MM.1S (cell line): ENCODE results near the gene ALDH3A1.

ENCODE experiments used
- DNase-seq: peaks from one replicate; pipeline ENCODE4 v3.0.0-alpha.2; 2015
- H2AFZ ChIP-seq: fragments of 300-600 bp; sonication (generic); 2 replicates; pipeline ENCODE4 v1.6.0; 2016; ENCODE audit warnings: antibody characterized with exemption, low read length
- H3F3A ChIP-seq: fragments of 300-600 bp; sonication (generic); 2 replicates; pipeline ENCODE4 v1.6.1; 2016; ENCODE audit warnings: mild to moderate bottlenecking, antibody characterized with exemption, low read length, moderate library complexity, mixed read lengths; ENCODE audit not compliant: insufficient read depth
- H3K27ac ChIP-seq: fragments of 300-600 bp; sonication (generic); 2 replicates; pipeline ENCODE4 v1.5.1; 2016; ENCODE audit warnings: mild to moderate bottlenecking, low read length
- H3K27me3 ChIP-seq: fragments of 300-600 bp; sonication (generic); replicated peaks from 2 replicates; pipeline ENCODE4 v1.6.0; 2016; ENCODE audit warnings: low read length; ENCODE audit not compliant: insufficient read depth
- H3K36me3 ChIP-seq: fragments of 300-600 bp; sonication (generic); replicated peaks from 2 replicates; pipeline ENCODE4 v1.6.1; 2016; ENCODE audit warnings: mild to moderate bottlenecking, low read length, mixed read lengths; ENCODE audit not compliant: insufficient read depth
- H3K4me1 ChIP-seq: fragments of 300-600 bp; sonication (generic); 2 replicates; pipeline ENCODE4 v1.6.1; 2016; ENCODE audit warnings: low read length, mixed read lengths
- H3K4me2 ChIP-seq: fragments of 300-600 bp; sonication (generic); 2 replicates; pipeline ENCODE4 v1.6.0; 2016; ENCODE audit warnings: low read depth, low read length
- H3K4me3 ChIP-seq: fragments of 300-600 bp; sonication (generic); 2 replicates; pipeline ENCODE4 v1.5.1; 2016; ENCODE audit warnings: low read length, mixed read lengths
- H3K79me2 ChIP-seq: fragments of 300-600 bp; sonication (generic); 2 replicates; pipeline ENCODE4 v1.6.1; 2016; ENCODE audit warnings: mixed run types, low read length, mixed read lengths
- H3K9ac ChIP-seq: fragments of 300-600 bp; sonication (generic); 2 replicates; pipeline ENCODE4 v1.6.1; 2016; ENCODE audit warnings: low read length, mixed read lengths
- H3K9me2 ChIP-seq: fragments of 300-600 bp; sonication (generic); replicated peaks from 2 replicates; pipeline ENCODE4 v1.6.1; 2016; ENCODE audit warnings: mild to moderate bottlenecking, low read length, mixed read lengths; ENCODE audit not compliant: insufficient read depth
- H3K9me3 ChIP-seq: fragments of 300-600 bp; sonication (generic); replicated peaks from 2 replicates; pipeline ENCODE4 v1.6.1; 2016; ENCODE audit warnings: mild to moderate bottlenecking, low read length, mixed read lengths; ENCODE audit not compliant: insufficient read depth
- H4K20me1 ChIP-seq: fragments of 300-600 bp; sonication (generic); 2 replicates; pipeline ENCODE4 v1.6.1; 2016; ENCODE audit warnings: mild to moderate bottlenecking, low read length, moderate library complexity, mixed read lengths; ENCODE audit not compliant: insufficient read depth
- EZH2 ChIP-seq: fragments of 300-600 bp; sonication (generic); optimal IDR thresholded peaks from 2 replicates; pipeline ENCODE3; 2017; ENCODE audit warnings: low read depth, mild to moderate bottlenecking, antibody characterized with exemption, low read length, mixed read lengths
- EZH2phosphoT487 ChIP-seq: fragments of 300-600 bp; sonication (generic); IDR thresholded peaks from 2 replicates; pipeline ENCODE4 v1.6.1; 2018; ENCODE audit warnings: antibody characterized with exemption, low read length
- TF ChIP-seq, protein P1 (sequence below): fragments of 300-600 bp; sonication (generic); IDR thresholded peaks from 2 replicates; pipeline ENCODE4 v1.5.1; 2016; ENCODE audit warnings: antibody characterized with exemption, low read length, mixed read lengths

The ALDH3A1 gene

DNA sequence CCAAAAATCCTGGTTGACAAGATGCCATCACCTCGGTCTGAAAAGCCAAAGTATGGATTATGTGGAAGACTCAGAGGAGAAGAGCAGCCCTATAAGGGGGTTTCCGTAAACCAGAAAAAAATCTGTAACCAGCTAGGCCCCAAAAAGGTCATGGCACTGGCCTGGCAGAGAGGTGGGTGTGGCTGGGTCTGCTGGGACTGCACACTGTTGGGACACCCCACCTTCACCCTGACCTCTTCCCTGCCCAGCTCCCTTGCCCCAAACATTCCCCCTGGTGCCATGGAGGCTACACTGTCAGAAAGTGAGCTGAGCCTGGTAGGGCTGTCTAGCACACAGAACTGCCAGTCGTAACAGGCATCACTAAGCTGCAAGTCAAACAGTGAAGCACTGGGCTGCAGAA lies 38.3 kb downstream of the ALDH3A1 start:
- no peak overlapping the region for H3K9ac ChIP-seq
- H3K4me3 ChIP-seq, result no peak overlapping the region
- no peaks in the 10 kb centered on the region for H3K4me1 ChIP-seq
- H3K9me3 ChIP-seq, result no peaks in the 10 kb centered on the region
- no peaks in the 10 kb centered on the region for H4K20me1 ChIP-seq
- H3K9me2 ChIP-seq, result no peaks in the 10 kb centered on the region
- no peak overlapping the region for H3K4me2 ChIP-seq
- H3K36me3 ChIP-seq, result no peaks in the 10 kb centered on the region
- H3F3A ChIP-seq, result no peaks in the 10 kb centered on the region
- DNase-seq, result no peak
- TF ChIP-seq, protein P1, sequence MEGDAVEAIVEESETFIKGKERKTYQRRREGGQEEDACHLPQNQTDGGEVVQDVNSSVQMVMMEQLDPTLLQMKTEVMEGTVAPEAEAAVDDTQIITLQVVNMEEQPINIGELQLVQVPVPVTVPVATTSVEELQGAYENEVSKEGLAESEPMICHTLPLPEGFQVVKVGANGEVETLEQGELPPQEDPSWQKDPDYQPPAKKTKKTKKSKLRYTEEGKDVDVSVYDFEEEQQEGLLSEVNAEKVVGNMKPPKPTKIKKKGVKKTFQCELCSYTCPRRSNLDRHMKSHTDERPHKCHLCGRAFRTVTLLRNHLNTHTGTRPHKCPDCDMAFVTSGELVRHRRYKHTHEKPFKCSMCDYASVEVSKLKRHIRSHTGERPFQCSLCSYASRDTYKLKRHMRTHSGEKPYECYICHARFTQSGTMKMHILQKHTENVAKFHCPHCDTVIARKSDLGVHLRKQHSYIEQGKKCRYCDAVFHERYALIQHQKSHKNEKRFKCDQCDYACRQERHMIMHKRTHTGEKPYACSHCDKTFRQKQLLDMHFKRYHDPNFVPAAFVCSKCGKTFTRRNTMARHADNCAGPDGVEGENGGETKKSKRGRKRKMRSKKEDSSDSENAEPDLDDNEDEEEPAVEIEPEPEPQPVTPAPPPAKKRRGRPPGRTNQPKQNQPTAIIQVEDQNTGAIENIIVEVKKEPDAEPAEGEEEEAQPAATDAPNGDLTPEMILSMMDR, result no peak
- TF ChIP-seq EZH2phosphoT487 (no peak), EZH2 (no peak)
- H3K27ac ChIP-seq, result no peak overlapping the region
- H2AFZ ChIP-seq, result no peak overlapping the region
- no peaks in the 10 kb centered on the region for H3K27me3 ChIP-seq
- no peaks in the 10 kb centered on the region for H3K79me2 ChIP-seq

- H3K4me3 ChIP-seq, result no peak overlapping the region
- no peak overlapping the region for H2AFZ ChIP-seq
- no peaks in the 10 kb centered on the region for H3K9me3 ChIP-seq
- no peaks in the 10 kb centered on the region for H3K4me1 ChIP-seq
- no peak for DNase-seq
- H3K27me3 ChIP-seq, result no peaks in the 10 kb centered on the region
- no peaks in the 10 kb centered on the region for H3F3A ChIP-seq
- no peaks in the 10 kb centered on the region for H3K36me3 ChIP-seq
- no peaks in the 10 kb centered on the region for H3K9me2 ChIP-seq
- H3K4me2 ChIP-seq, result no peak overlapping the region
- no peak for TF ChIP-seq EZH2phosphoT487
- TF ChIP-seq, protein P1, result no peak
- TF ChIP-seq EZH2, result no peak
- H3K79me2 ChIP-seq, result no peaks in the 10 kb centered on the region
- H3K9ac ChIP-seq, result no peak overlapping the region
- no peaks in the 10 kb centered on the region for H4K20me1 ChIP-seq
- H3K27ac ChIP-seq, result no peak overlapping the region
Observed at GRCh38 chr17:19708431-19709175, 39.5 kb downstream of the ALDH3A1 start.

- H3F3A ChIP-seq, result no peaks in the 10 kb centered on the region
- H3K9ac ChIP-seq, result no peak overlapping the region
- TF ChIP-seq, protein P1, result no peak
- no peaks in the 10 kb centered on the region for H3K9me2 ChIP-seq
- H2AFZ ChIP-seq, result no peak overlapping the region
- H3K4me3 ChIP-seq, result no peak overlapping the region
- H3K79me2 ChIP-seq, result no peaks in the 10 kb centered on the region
- no peaks in the 10 kb centered on the region for H3K9me3 ChIP-seq
- no peaks in the 10 kb centered on the region for H3K36me3 ChIP-seq
- no peak for DNase-seq
- no peaks in the 10 kb centered on the region for H3K4me1 ChIP-seq
- H3K27me3 ChIP-seq, result no peaks in the 10 kb centered on the region
- H3K27ac ChIP-seq, result no peak overlapping the region
- H3K4me2 ChIP-seq, result no peak overlapping the region
- H4K20me1 ChIP-seq, result no peaks in the 10 kb centered on the region
Observed at GRCh38 chr17:19707728-19708221, 40.3 kb downstream of the ALDH3A1 start.
